Measurements from ENCODE around the gene MCF2L.

Gene MCF2L

GRCh38 chr13:112997188-112998130 is 28.4 kb downstream of the MCF2L start:
- DNase-seq (ENCODE audit: low read depth in 1 of 2, low spot score in 1 of 2), result no peak

GRCh38 chr13:112998521-112999280 is 29.7 kb downstream of the MCF2L start:
- DNase-seq (ENCODE audit: low read depth in 1 of 2, low spot score in 1 of 2), result no peak

- DNase-seq (ENCODE audit: low read depth in 1 of 2, low spot score in 1 of 2), result no peak
These were observed 30.6 kb downstream of the MCF2L start for GRCh38 chr13:112999414-113000177.

- no peak for DNase-seq (ENCODE audit: low read depth in 1 of 2, low spot score in 1 of 2)
These were observed 31.6 kb downstream of the MCF2L start for GRCh38 chr13:113000575-113000974.

- DNase-seq (ENCODE audit: low read depth in 1 of 2, low spot score in 1 of 2), result no peak
These were observed 32.5 kb downstream of the MCF2L start for GRCh38 chr13:113001241-113002140.

GRCh38 chr13:113002206-113002912 is 33.3 kb downstream of the MCF2L start:
- no peak for DNase-seq (ENCODE audit: low read depth in 1 of 2, low spot score in 1 of 2)

GRCh38 chr13:113002913-113003290 is 33.9 kb downstream of the MCF2L start:
- DNase-seq (ENCODE audit: low read depth in 1 of 2, low spot score in 1 of 2), result no peak

- no peak for DNase-seq (ENCODE audit: low read depth in 1 of 2, low spot score in 1 of 2)
These were observed 35.1 kb downstream of the MCF2L start for GRCh38 chr13:113004126-113004525.

GRCh38 chr13:113005076-113005865 is 36.3 kb downstream of the MCF2L start:
- no peak for DNase-seq (ENCODE audit: low read depth in 1 of 2, low spot score in 1 of 2)

GRCh38 chr13:113005997-113006396 is 37.0 kb downstream of the MCF2L start:
- DNase-seq (ENCODE audit: low read depth in 1 of 2, low spot score in 1 of 2), result no peak

GRCh38 chr13:113006660-113007059 is 37.6 kb downstream of the MCF2L start:
- no peak for DNase-seq (ENCODE audit: low read depth in 1 of 2, low spot score in 1 of 2)

- no peak for DNase-seq (ENCODE audit: low read depth in 1 of 2, low spot score in 1 of 2)
These were observed 39.8 kb downstream of the MCF2L start for GRCh38 chr13:113008851-113009250.

- no peak for DNase-seq (ENCODE audit: low read depth in 1 of 2, low spot score in 1 of 2)
These were observed 40.9 kb downstream of the MCF2L start for GRCh38 chr13:113009743-113010509.

- no peak for DNase-seq (ENCODE audit: low read depth in 1 of 2, low spot score in 1 of 2)
These were observed 41.5 kb downstream of the MCF2L start for GRCh38 chr13:113010510-113010865.

- DNase-seq (ENCODE audit: low read depth in 1 of 2, low spot score in 1 of 2), result no peak
These were observed 44.3 kb downstream of the MCF2L start for GRCh38 chr13:113013303-113013702.

- DNase-seq (ENCODE audit: low read depth in 1 of 2, low spot score in 1 of 2), result no peak
These were observed 45.1 kb downstream of the MCF2L start for GRCh38 chr13:113013878-113014751.

Measured in activated T-helper 1 cell treated with anti-CD3 and anti-CD28 coated beads, Interleukin-2, amount 50 U/mL, for 16 hours (primary cell).